Dedifferentiated amniotic fluid mesenchymal stem cell (primary cell): ENCODE data around the gene TBX1.

Experiments used
- DNase-seq: peaks from one replicate; pipeline ENCODE4 v3.0.0-alpha.2; 2016; ENCODE audit errors: extremely low spot score

Gene TBX1

GRCh38 chr22:19753996-19754700 lies 6.4 kb upstream of the TBX1 start:
- no peak for DNase-seq

GRCh38 chr22:19754701-19755144 lies 5.9 kb upstream of the TBX1 start:
- no peak for DNase-seq

GRCh38 chr22:19755145-19755710 lies 5.3 kb upstream of the TBX1 start:
- DNase-seq: no peak

- no peak for DNase-seq
Observed at GRCh38 chr22:19755722-19756287, 4.8 kb upstream of the TBX1 start.

GRCh38 chr22:19756288-19757128 lies 4.1 kb upstream of the TBX1 start:
- no peak for DNase-seq

GRCh38 chr22:19757140-19757984 lies 3.2 kb upstream of the TBX1 start:
- no peak for DNase-seq

- DNase-seq: no peak
Observed at GRCh38 chr22:19757985-19758895, 2.3 kb upstream of the TBX1 start.

GRCh38 chr22:19758896-19759426 lies 1.6 kb upstream of the TBX1 start:
- no peak for DNase-seq

- no peak for DNase-seq
Observed at GRCh38 chr22:19759427-19760057, 1.0 kb upstream of the TBX1 start.

- no peak for DNase-seq
Observed at GRCh38 chr22:19760951-19761724, 560 bp downstream of the TBX1 start.

- DNase-seq: no peak
Observed at GRCh38 chr22:19761725-19762567, 1.4 kb downstream of the TBX1 start.

- no peak for DNase-seq
Observed at GRCh38 chr22:19762568-19763457, 2.2 kb downstream of the TBX1 start.

GRCh38 chr22:19763458-19764298 lies 3.1 kb downstream of the TBX1 start:
- no peak for DNase-seq

GRCh38 chr22:19764299-19764593 lies 3.7 kb downstream of the TBX1 start:
- DNase-seq: no peak

- no peak for DNase-seq
Observed at GRCh38 chr22:19764636-19765476, 4.3 kb downstream of the TBX1 start.
